Neutrophil (primary cell): ENCODE results near the gene EMC9.

ENCODE experiments used
- H3K27ac ChIP-seq: fragments of 200-600 bp; sonication (generic); 2 replicates; pipeline ENCODE4 v1.5.1; 2016; ENCODE audit warnings: mild to moderate bottlenecking, moderate library complexity
- H3K27me3 ChIP-seq: fragments of 200-600 bp; sonication (generic); 2 replicates; pipeline ENCODE4 v1.6.0; 2016; ENCODE audit warnings: mild to moderate bottlenecking
- H3K36me3 ChIP-seq: fragments of 200-600 bp; sonication (generic); 2 replicates; pipeline ENCODE4 v1.5.1; 2017
- H3K4me1 ChIP-seq, 2 experiments: fragments of 200-600 bp in 1 of 2; sonication (generic) in 1 of 2; 1 replicate in 1 of 2; 2 replicates in 1 of 2; pipeline versions ENCODE4 v1.5.1 to v1.6.1; 2013 to 2016; ENCODE audit warnings: low read depth in 1 of 2, low read length in 1 of 2, mild to moderate bottlenecking in 1 of 2, moderate library complexity in 1 of 2; ENCODE audit not compliant: control insufficient read depth in 1 of 2, insufficient read depth in 1 of 2
- H3K4me3 ChIP-seq, 2 experiments: fragments of 200-600 bp in 1 of 2; sonication (generic) in 1 of 2; 1 replicate in 1 of 2; 2 replicates in 1 of 2; pipeline ENCODE4 v1.5.1; 2013 to 2016; ENCODE audit warnings: low read depth in 1 of 2, low read length in 1 of 2, mild to moderate bottlenecking in 1 of 2, moderate library complexity in 1 of 2
- H3K9me3 ChIP-seq: fragments of 200-600 bp; sonication (generic); 2 replicates; pipeline ENCODE4 v1.5.1; 2016
- CTCF ChIP-seq: fragments of 200-600 bp; sonication (generic); IDR thresholded peaks from 2 replicates; pipeline ENCODE4 v1.5.1; 2016; ENCODE audit warnings: antibody characterized with exemption

EMC9 gene

GRCh38 chr14:24100197-24100981 lies 41.0 kb downstream of the EMC9 start:
- TF ChIP-seq CTCF = no peak
- peaks cover 6 to 8% of the 10 kb centered on the region in 2 experiments for H3K4me1 ChIP-seq
- H3K27ac ChIP-seq = no peak overlapping the region
- H3K27me3 ChIP-seq = peaks cover 38% of the 10 kb centered on the region
- H3K36me3 ChIP-seq = no peaks in the 10 kb centered on the region
- H3K9me3 ChIP-seq = no peaks in the 10 kb centered on the region
- no peak overlapping the region for H3K4me3 ChIP-seq

GRCh38 chr14:24098927-24099813 lies 42.2 kb downstream of the EMC9 start:
- H3K36me3 ChIP-seq = no peaks in the 10 kb centered on the region
- no peak for TF ChIP-seq CTCF

GRCh38 chr14:24098229-24098926 lies 43.0 kb downstream of the EMC9 start:
- Histone ChIP-seq H3K4me1 (peaks cover 19 to 20% of the 10 kb centered on the region in 2 experiments), H3K36me3 (no peaks in the 10 kb centered on the region), H3K9me3 (no peaks in the 10 kb centered on the region), H3K4me3 (no peak overlapping the region), H3K27me3 (peaks cover 49% of the 10 kb centered on the region), H3K27ac (no peak overlapping the region)
- TF ChIP-seq CTCF = no peak

More at GRCh38 chr14:24098927-24099813, 42.2 kb downstream of the EMC9 start:
- Histone ChIP-seq H3K27ac (no peak overlapping the region), H3K4me1 (peaks cover 14 to 15% of the 10 kb centered on the region in 2 experiments), H3K4me3 (no peak overlapping the region), H3K9me3 (no peaks in the 10 kb centered on the region), H3K27me3 (peaks cover 47% of the 10 kb centered on the region)

GRCh38 chr14:24096545-24097181 lies 44.7 kb downstream of the EMC9 start:
- Histone ChIP-seq H3K4me1 (peaks cover 19 to 20% of the 10 kb centered on the region in 2 experiments), H3K36me3 (no peaks in the 10 kb centered on the region), H3K9me3 (no peaks in the 10 kb centered on the region), H3K4me3 (no peak overlapping the region), H3K27me3 (peaks cover 49% of the 10 kb centered on the region), H3K27ac (no peak overlapping the region)
- TF ChIP-seq CTCF = no peak
